Transverse colon (tissue), 4 donors: ENCODE data around the gene LPCAT3.

Experiments used
- CTCF ChIP-seq, 5 experiments: fragments of 200-600 bp in 3 of 5; fragments of 450-650 bp in 2 of 5; sonication (generic) in 3 of 5; IDR thresholded peaks; 1 replicate in 2 of 5; 2 replicates in 3 of 5; pipeline ENCODE4 v1.5.1; 2016 to 2017; ENCODE audit warnings: antibody characterized with exemption in 5 of 5, inconsistent platforms in 3 of 5, mild to moderate bottlenecking in 2 of 5, moderate library complexity in 1 of 5
- POLR2A ChIP-seq: fragments of 450-650 bp; IDR thresholded peaks from one replicate; pipeline ENCODE4 v1.6.1; 2016; ENCODE audit warnings: antibody characterized with exemption, mild to moderate bottlenecking, moderate library complexity
- POLR2AphosphoS5 ChIP-seq, 3 donors: sonication (generic); formaldehyde crosslinking; IDR thresholded peaks; one replicate each; pipeline ENCODE4 v1.6.1; 2016; ENCODE audit warnings: antibody characterized with exemption in 3 of 3

- TF ChIP-seq POLR2AphosphoS5 (IDR thresholded peaks at IDR 0.05): no peak
- TF ChIP-seq POLR2A: no peak
- TF ChIP-seq CTCF (IDR thresholded peaks at IDR 0.05): no peak
These were observed 59.6 kb downstream of the LPCAT3 start for GRCh38 chr12:6958609-6959057.
